Stimulated activated CD8-positive, alpha-beta memory T cell treated with anti-CD3 and anti-CD28 coated beads, Interleukin-7, amount 100 ng/mL, for 48 hours (primary cell): ENCODE measurements around the gene HDAC9.

Source experiments
- DNase-seq, 2 donors: peaks; one replicate each; pipeline ENCODE4 v3.0.0-alpha.2; 2020; ENCODE audit warnings: low read depth in 1 of 2; ENCODE audit errors: extremely low read depth in 1 of 2

HDAC9 gene

GRCh38 chr7:18552943-18553604 is 57.5 kb downstream of the HDAC9 start:
- DNase-seq = no peak

- no peak for DNase-seq
Measured at GRCh38 chr7:18553605-18554003, 58.1 kb downstream of the HDAC9 start.

GRCh38 chr7:18555120-18555519 is 59.6 kb downstream of the HDAC9 start:
- no peak for DNase-seq

GRCh38 chr7:18555968-18556367 is 60.4 kb downstream of the HDAC9 start:
- no peak for DNase-seq

- no peak for DNase-seq
Measured at GRCh38 chr7:18558503-18558902, 63.0 kb downstream of the HDAC9 start.

- DNase-seq = no peak
Measured at GRCh38 chr7:18558910-18559309, 63.4 kb downstream of the HDAC9 start.

- no peak for DNase-seq
Measured at GRCh38 chr7:18559756-18560155, 64.2 kb downstream of the HDAC9 start.

- no peak for DNase-seq
Measured at GRCh38 chr7:18564779-18565178, 69.2 kb downstream of the HDAC9 start.

- DNase-seq = no peak
Measured at GRCh38 chr7:18565337-18565736, 69.8 kb downstream of the HDAC9 start.

- DNase-seq = no peak
Measured at GRCh38 chr7:18566205-18566604, 70.7 kb downstream of the HDAC9 start.

GRCh38 chr7:18566829-18567228 is 71.3 kb downstream of the HDAC9 start:
- DNase-seq = no peak

- DNase-seq = no peak
Measured at GRCh38 chr7:18570441-18570840, 74.9 kb downstream of the HDAC9 start.

GRCh38 chr7:18570890-18571478 is 75.4 kb downstream of the HDAC9 start:
- no peak for DNase-seq

- no peak for DNase-seq
Measured at GRCh38 chr7:18572154-18572553, 76.6 kb downstream of the HDAC9 start.

GRCh38 chr7:18572885-18573284 is 77.3 kb downstream of the HDAC9 start:
- DNase-seq = no peak

- no peak for DNase-seq
Measured at GRCh38 chr7:18573410-18574234, 78.1 kb downstream of the HDAC9 start.

- DNase-seq = no peak
Measured at GRCh38 chr7:18574235-18574540, 78.6 kb downstream of the HDAC9 start.

- DNase-seq = no peak
Measured at GRCh38 chr7:18574676-18575075, 79.1 kb downstream of the HDAC9 start.

- DNase-seq = no peak
Measured at GRCh38 chr7:18575622-18576572, 80.3 kb downstream of the HDAC9 start.

- DNase-seq = no peak
Measured at GRCh38 chr7:18577096-18577771, 81.7 kb downstream of the HDAC9 start.

GRCh38 chr7:18579698-18580097 is 84.1 kb downstream of the HDAC9 start:
- DNase-seq = no peak
